Fibroblast of lung (primary cell): ENCODE measurements around the gene OGFOD3.

Source experiments
- EZH2 ChIP-seq: IDR thresholded peaks from 2 replicates; pipeline ENCODE4 v1.5.1; 2012; ENCODE audit warnings: low read length, control low read depth, mild to moderate bottlenecking; ENCODE audit errors: missing control alignments
- TF ChIP-seq, protein P1 (sequence below), 2 donors: IDR thresholded peaks in 1 of 2; conservative IDR thresholded peaks in 1 of 2; 1 replicate in 1 of 2; 2 replicates in 1 of 2; pipeline ENCODE4 v1.5.1; 2011 to 2012; ENCODE audit warnings: low read length in 2 of 2, control low read depth in 1 of 2, inconsistent platforms in 1 of 2, low read depth in 1 of 2, mild to moderate bottlenecking in 1 of 2

DNA sequence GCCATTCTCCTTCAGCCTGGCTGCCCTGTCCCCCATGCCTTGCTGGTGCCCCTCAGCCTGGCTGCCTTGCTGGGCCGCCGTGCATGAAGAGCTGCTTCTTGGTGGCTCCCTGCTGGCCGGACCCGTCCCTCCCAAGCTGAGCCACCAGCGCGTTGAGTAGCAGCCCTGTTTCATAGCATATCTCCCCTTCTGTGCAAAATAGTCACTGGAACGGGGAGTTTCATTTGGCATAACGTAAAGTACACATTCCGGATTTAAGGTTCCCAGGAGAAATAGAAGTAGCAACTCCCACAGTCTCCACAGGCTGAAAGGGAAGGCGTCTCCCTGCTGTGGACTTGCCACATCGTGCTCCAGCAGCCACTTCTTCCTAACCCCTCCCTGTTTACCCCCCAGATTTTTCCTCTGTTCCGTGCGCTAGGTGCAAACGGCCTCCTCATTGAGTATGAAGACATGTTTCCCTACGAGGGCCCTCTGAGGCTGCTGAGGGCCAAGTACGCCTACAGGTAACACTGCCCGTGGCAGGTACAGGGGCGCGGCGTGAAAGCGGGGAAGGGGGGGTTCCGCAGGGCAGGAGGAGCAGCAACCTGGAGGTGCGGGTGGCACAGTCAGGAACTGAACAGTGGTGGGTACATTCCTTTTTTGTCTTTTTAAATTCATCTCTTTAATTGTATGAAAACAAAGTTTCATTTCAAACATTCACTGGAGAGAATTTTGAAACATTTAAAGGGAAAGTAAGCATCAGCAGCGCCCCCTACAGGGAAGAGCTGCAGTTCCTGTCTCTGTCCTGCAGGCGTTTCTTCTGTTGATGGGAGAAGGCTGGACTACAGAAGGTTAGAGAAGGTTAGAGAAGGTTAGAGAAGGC, 5.8 kb upstream of the OGFOD3 start:
- no peak for TF ChIP-seq EZH2
- TF ChIP-seq, protein P1, sequence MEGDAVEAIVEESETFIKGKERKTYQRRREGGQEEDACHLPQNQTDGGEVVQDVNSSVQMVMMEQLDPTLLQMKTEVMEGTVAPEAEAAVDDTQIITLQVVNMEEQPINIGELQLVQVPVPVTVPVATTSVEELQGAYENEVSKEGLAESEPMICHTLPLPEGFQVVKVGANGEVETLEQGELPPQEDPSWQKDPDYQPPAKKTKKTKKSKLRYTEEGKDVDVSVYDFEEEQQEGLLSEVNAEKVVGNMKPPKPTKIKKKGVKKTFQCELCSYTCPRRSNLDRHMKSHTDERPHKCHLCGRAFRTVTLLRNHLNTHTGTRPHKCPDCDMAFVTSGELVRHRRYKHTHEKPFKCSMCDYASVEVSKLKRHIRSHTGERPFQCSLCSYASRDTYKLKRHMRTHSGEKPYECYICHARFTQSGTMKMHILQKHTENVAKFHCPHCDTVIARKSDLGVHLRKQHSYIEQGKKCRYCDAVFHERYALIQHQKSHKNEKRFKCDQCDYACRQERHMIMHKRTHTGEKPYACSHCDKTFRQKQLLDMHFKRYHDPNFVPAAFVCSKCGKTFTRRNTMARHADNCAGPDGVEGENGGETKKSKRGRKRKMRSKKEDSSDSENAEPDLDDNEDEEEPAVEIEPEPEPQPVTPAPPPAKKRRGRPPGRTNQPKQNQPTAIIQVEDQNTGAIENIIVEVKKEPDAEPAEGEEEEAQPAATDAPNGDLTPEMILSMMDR (conservative IDR thresholded peaks at IDR 0.05 in 1 of 2, IDR thresholded peaks at IDR 0.05 in 1 of 2; ENCODE audit: low read depth in 1 of 2, low read length in 2 of 2), result peak; percentile 53 to 79
